HG03457 (cell line): ENCODE results near the gene CPO.

Source experiments
- ATAC-seq: cut with Tn5 transposase; IDR thresholded peaks from one replicate; pipeline ENCODE4 v1.9.1; 2021; ENCODE audit warnings: moderate number of reproducible peaks; ENCODE audit not compliant: unreplicated experiment

The CPO gene

DNA sequence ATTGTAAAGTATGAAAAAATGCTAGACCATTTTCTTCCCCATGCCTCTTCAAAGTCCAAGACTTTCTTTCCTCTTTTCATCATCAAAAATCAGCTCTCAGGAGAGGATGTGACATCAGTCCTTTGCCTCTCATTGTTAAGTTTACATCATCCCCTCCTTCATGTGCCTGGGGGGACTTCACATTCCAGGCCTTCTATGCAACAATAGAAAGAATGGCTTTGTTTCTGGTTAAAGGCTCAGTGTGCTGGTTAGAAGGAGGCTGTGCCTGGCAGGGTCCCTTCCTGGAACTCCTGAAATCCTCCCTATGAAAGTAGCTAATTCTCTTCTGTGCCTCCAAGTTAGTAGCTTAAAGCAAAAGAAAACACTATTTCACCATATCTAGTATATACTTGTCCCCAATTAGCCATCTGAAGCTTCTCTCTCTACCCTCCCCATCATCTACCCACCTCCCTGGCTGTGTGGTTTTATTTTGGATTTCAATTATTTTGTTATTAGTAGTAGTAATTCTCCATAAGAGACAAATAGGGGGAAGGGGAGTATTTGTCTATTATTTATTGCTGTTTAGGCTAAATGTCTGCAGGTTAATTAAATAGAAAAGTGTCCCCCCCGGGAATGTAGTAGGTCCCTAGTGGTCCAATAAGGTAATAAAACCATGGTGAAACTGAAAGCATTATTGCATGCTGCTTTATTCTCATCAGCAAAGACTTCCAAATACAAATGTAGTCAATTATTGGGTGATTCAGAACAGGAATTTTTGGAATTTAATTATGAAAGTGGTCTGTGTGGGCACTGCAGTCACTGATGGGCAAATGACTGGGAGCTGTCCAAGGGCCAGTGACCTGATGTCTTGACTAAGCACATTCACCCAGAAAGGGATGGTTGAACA is 69.0 kb downstream of the CPO start:
- no peak for ATAC-seq

DNA sequence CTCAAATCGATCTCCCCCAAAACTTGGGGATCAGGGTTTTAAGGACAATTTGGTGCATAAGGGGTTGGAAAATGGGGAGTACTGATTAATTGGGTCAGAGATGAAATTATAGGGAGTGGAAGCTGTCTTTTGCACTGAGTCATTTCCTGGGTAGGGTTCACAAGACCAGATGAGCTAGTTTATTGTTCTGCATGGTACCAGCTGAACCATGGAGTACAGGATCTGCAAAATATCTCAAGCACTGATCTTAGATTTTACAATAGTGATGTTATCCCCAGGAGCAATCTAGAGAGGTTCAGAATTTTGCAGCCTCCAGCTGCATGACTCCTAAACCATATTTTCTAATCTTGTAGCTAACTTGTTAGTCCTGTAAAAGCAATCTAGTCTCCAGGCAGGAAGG is 73.1 kb downstream of the CPO start:
- no peak for ATAC-seq

DNA sequence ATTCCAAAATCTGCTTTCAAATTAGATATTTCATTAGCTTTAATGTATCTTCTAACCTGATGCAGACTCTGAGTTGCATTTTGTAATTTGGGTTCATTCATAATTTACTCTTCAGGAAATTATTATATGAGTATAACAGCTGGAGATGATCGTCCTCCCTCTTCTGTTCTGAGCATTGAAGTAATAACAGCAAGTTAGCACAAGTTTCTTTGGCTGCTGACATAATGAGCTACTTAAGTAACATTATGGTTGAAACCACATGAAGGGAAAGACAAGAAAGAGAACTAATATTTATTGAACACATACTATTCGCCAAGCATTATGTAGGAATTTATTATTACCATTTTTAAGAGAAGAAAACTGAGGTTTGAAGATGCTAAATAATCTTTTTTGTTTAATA is 75.1 kb downstream of the CPO start:
- no peak for ATAC-seq

DNA sequence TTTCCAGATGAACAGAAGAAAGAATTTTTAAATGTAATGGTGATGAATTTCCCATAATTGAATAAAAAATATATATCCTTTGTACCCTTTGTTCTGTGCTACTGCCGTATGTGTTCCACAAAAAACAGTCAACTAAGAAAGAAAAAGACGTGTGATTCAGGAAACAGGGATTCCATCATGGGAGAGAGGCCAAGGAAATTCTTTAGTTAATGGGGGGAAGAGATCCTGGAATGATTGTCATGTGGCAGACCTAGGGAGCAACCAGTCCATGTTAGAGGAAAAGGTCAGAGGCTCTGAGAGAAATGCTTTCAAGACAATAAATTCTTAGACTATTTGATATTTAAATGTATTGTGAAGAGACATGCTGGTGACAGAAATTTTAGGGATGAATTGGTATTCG is 76.6 kb downstream of the CPO start:
- ATAC-seq: no peak
